GM03348 (cell line): ENCODE results near the gene TERB1.
A peak's percentile ranks its signal among the peaks of the same experiment; 100 is the strongest.

Experiments used
- DNase-seq: peaks from one replicate; pipeline ENCODE4 v3.0.0; 2012; ENCODE audit warnings: low spot score

Gene TERB1

GRCh38 chr16:66801320-66802105, at the start of gene TERB1:
Gene TERB1 (minus strand): TSS chr16:66801584. CDS start chr16:66796798, 4,786 bp downstream.
- DNase-seq = no peak

DNA sequence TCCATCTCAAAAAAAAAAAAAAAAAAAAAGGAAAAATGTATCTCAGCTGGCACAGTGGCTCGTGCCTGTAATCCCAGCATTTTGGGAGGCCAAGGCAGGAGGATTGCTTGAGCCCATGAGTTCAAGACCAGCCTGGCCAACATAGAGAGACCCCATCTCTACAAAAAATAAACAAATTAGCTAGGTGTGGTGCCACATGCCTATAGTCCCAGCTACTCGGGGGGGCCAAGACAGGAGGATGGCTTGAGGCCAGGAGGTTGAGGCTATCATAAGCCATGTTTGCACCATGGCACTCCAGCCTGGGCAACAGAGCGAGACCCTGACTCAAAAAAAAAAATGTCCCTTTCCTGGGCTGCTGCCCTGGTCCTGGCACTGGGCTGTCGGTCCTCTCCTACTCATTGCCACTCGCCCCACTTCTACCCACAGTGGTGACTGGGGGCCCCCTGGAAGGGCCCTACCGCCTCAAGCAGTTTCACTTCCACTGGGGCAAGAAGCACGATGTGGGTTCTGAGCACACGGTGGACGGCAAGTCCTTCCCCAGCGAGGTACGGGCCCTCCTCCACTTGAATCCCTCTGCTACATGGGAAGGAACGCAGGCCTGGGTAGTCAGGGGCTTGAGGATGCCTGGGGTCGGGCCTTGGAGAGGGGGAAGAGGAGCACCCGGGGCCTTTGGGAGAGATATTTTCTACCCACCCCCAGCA, 48.9 kb upstream of the TERB1 start:
- DNase-seq = no peak

- no peak for DNase-seq
Measured at GRCh38 chr16:66849549-66849948, 48.2 kb upstream of the TERB1 start.

- DNase-seq = no peak
Measured at GRCh38 chr16:66849021-66849420, 47.6 kb upstream of the TERB1 start.

DNA sequence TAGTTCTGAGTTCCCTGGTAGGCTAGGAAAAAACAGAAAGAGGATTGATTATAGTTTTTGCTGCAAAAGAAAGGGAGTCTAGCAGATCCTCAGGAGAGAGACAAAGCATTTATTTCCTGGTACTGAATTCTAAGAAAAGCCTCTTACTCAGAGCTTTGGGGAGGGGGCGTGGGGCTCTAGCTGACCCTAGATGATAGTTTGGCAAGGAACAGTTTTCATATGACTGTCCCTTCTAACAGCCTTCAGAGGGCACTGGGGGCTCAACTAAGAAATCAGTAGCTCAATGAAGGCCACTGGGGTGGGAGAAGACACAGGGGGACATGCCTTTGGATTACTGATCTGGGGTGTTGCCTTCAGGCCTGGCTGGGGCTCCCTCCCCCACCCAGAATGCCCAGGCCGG, 46.8 kb upstream of the TERB1 start:
- DNase-seq = no peak

DNA sequence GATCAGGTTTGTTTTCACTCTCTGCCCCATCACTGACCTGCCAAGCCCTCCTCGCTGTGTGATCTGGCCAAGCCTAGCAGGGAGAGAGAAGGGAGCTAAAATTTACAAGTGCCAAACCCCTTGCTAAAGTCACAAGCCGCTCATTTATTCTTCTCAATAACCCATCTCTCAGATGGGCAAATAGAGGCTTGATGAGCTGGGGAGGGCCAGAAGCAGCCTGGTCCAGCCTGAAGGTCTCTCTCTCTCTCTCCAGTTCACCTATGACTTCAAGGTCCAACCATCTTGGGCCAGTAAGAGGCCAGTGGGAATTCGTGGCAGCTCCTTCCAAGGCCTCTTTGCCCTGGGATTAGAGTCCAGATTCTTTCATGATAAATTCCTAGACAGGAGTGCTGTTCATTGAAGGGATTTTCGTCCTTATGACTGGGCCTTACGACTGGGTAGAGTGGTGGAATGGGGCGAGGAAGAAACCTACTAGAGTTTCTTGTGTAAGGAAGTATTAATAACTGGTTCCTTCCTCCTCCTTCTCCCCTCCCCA, 46.2 kb upstream of the TERB1 start:
- no peak for DNase-seq

DNA sequence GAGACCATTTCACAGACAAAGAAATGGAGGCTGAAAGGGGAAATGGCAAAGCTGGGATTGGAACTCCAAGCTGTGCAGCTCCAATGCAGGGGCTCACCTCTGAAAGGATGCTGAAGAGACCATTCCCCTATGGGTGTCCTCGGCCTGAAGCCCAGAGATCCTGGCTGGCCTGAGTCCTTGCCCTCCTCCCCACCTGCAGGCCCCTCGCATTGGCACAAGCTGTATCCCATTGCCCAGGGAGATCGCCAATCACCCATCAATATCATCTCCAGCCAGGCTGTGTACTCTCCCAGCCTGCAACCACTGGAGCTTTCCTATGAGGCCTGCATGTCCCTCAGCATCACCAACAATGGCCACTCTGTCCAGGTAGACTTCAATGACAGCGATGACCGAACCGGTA, 45.4 kb upstream of the TERB1 start:
- DNase-seq = no peak

DNA sequence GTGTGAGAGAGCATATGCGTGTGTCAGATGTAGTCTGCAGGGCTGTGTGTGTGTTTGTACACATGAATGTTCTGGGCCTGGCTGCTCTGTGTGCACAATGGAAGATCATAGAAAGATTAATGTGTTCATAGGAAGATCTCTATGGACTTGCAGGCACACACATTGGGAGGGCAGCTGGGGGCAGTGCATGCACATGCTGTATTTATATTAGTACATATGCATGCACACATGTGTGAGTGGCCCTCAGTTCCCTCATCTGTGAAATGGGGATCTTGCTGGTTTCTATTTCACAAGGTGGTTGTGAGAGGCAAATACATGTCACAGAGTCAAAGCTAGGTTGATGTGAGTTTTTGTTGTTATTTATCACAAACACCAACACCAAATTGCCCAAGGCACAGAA, 44.9 kb upstream of the TERB1 start:
- DNase-seq = no peak

DNA sequence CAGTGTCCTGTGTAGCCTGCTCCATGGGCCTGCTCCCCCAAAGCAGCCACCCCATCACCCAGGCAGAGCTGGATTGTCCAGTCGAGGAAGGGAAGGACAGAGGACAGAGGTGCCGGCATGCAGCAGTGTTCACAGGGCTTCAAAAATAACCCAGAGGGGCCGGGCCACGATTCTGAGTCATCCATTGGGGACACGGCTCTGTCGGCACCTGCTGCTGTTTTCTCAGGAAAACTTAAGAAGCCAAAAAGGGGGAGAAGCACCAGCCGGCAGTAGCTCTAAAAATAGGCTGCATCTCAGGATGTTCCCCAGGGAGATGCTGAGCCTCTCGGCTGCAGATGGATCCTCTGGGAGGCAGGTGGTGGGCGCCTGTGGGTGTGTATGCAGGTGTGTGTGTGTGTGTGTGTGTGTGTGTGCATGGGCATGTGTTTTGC, 44.4 kb upstream of the TERB1 start:
- no peak for DNase-seq

DNA sequence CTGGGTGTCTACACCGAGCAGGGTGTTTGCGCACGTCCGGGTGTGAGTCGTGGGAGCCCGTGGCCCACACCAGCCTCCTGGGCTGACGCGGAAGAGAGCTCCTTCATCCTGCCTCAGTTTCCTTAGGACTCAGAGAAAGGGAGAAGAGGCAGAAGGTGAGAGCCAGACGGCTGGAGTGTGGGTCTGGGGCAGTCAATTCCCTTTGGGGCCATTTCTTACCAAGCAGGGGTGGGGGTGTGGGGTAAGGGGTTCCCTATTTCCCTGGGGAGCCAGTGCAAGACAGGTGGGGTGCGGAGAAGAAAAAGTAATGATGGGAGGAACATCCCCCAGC, 43.7 kb upstream of the TERB1 start:
- no peak for DNase-seq

DNA sequence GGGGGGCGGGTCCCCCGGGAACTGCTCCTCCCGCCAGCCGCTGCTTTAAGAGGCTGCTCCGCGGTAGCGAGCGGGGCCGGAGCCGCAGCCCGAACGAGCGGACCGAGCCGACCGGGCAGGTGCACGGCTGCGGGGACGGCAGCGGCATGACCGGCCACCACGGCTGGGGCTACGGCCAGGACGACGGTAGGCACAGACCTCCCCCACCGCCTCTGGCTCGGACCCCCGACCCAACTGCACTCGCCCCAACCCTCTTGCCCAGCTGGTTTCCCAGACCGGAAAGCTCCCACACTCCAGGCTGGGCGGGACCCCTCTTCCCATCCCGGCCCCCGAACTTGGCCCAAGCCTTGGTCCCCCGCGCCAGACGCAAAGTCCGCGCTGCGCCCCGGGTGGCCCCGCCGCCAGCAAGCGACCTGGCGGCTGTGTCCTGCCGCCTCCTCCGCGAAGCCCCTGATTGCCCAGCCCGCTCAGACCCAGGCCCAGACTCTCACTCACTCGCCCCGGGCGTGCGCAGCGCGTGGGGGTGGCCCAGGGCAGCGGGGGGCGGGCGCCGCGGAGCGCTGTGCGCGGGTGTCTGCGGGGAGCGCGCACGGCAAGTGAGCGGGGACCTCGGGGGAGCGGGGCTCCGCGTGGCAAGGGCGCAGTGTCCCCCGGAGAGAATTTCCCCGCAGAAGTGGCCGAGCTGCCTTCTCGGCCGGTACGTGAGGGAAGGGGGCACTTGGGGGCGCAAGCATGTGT, 43.1 kb upstream of the TERB1 start, which contains the start of gene CA7:
CA7 (plus strand) TSS at position 73 of the 738 bp plus-strand sequence; CDS start at position 147, 74 bp downstream.
- DNase-seq = peak; percentile 40

DNA sequence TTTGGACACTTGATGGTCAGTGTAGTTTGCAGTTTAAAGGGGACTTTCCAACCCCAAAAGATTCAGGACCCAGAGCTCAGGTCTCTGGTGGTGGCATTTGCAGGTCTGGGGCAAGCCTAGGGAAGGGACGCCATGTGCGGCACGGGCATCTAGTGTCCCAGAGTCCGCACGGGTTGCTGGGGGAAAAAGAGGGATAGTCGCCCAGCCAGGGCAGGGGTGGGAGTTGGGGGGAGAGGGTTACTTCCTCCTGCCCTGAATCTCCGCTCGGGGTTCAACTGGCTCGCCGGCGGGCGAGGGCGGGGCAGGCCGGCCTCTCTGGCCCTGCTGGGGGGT, 42.6 kb upstream of the TERB1 start:
- DNase-seq = no peak

DNA sequence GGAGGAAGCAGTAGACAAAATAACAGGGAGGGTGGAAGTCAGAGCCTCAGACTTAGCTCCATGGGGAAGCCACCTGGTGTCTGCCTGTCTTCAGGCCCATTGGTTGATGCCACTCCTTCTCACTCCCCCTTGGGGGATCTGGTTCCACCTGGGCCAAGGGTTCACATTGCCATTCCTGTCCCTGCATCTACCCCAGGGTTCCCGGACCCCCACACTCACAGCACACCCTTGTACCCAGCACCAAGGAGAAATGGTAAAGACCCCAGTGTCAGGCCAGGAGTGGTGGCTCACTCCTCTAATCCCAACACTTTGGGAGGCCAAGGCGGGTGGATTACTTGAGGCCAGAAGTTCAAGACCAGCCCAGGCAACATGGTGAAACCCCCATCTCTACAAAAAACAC, 41.8 kb upstream of the TERB1 start:
- no peak for DNase-seq

GRCh38 chr16:66842765-66843164, 41.4 kb upstream of the TERB1 start:
- peak; percentile 29 for DNase-seq

GRCh38 chr16:66841366-66841765, 40.0 kb upstream of the TERB1 start:
- no peak for DNase-seq

DNA sequence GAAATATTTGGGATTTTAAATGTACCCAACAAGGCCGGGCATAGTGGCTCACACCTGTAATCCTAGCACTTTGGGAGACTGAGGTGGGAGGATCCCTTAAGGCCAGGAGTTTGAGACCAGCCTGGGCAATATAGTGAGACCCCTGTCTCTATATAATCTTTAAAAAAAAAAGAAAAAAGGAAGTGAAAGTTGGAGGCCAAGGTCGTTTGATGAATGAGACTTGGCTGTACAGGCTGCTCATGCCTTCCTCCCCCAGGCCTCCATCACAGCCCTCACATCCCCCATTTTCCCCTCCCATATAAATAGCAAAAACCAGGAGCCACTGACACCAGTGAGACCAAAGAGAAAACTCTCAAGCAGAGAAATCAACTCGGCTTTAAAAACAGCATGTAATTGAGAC, 39.5 kb upstream of the TERB1 start:
- no peak for DNase-seq

- DNase-seq = no peak
Measured at GRCh38 chr16:66834746-66835145, 33.4 kb upstream of the TERB1 start.

DNA sequence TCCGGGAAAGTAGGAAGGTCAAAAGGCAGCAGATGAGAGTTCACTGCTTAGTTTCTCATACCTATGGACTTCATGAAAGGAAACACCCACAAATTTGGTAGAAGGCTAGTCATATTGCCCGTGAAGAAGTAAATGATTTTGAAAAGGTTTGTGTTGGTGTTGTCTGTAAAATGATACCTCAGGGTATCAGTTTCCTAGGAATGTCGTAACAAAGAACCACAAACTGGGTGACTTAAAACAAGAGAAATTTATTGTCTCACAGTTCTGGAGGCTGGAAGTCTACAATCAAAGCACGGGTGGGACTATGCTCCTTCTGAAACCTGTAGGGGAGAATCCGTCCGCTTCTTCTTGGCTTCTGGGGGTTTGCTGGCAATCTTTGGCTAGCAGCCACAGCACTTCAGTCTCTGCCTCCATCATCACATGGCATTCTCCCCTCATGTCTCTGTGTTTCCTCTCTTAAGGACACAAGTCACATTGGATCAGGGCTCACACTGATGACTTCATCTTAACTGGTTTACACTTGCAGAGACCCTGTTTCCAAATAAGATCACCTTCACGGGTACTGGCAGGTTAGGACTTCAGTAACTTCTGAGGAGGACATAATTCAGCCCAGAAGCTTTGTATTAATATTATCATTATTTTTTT, 31.4 kb upstream of the TERB1 start:
- DNase-seq = no peak

DNA sequence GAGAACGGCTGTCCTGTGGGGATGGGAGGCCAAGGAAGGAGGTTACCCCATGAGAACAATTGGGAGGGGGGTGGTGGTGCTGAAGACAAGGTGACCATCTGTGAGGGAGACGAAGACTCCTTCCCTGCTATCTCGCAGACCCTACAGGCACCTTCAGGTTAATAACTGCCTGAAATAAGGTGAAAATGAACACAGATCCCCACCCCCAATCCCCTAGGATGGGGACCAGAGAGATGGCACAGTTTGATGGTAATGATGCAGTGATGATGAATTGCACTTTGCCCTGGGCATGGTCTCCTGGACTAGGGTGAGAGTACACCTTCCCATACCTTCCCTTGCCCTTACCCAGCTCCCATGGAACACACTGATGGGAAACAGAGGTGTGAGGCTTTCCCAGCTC, 30.8 kb upstream of the TERB1 start:
- no peak for DNase-seq

DNA sequence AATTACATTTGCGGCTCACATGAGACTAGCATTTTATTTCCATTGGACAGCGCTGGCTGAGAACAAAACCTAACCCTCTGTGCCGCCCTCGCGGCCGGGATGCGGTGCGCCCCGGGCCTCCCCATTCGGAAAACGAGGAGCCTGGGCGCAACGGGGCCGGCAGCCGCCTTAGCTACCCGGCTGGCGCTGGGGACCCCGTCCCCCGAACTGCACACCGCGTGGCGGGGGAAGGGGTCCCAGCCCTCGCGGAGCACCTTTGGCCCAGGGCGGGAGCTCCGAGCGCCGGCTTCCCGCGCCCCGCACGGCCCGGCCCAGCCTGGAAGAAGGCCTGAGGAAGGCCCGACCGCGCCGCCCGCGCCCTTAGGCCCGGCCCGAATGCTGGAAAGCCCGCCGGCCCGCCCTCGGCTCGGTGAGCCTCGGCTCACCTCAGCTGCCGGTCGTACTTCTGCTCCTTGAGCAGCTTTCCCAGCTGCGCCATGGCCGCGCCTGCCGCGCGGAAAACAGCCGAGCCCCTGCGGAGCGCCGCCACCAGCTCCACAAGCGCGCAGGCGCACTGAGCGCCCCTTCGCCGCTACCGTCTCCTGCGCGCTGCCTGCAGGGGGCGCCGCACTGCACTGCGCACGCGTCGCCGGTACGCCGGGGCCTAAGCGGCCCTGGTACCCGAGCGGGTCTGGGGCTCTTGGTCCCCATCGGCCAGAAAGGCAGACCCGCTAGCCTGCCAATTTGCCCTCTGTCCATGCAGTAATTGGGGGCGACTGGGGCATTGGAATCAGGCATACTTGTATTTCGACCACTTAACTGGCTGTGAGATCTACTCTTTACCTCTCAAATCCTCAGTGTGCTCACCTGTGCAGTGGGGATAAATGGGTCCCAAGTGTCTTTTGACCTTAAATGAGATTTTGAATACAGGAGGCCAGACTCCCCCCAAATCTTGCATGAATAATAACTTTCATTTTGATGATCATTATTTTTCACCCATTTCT, 29.3 kb upstream of the TERB1 start, which contains the start of gene NAE1:
NAE1 (minus strand) TSS at position 555 of the 983 bp plus-strand sequence; CDS start at position 478, 77 bp downstream.
- DNase-seq = peak; percentile 99

GRCh38 chr16:66824006-66824405, 22.6 kb upstream of the TERB1 start:
- no peak for DNase-seq
